CD1c-positive myeloid dendritic cell (primary cell): Measurements from ENCODE around the gene RFX7.

Experiments used
- DNase-seq: peaks from one replicate; pipeline ENCODE4 v3.0.0-alpha.2; 2016; ENCODE audit errors: extremely low spot score

RFX7 gene

DNA sequence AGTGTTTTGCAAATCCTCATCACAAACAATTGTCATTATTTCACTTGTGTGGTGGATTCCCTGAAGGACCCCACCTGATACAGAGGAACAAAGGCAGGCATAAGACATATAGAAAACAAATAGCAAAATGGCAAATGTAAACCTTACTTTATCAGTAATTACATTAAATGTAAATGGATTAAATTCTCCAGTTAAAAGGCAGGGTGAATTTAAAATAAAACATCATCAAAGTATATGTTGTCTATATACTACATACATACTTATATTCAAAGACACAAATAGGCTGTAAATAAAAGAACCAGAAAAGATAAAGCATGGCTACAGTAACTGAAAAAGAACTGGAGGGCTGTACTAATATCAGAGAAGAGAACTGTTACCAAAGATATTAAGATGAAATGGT lies 117.3 kb downstream of the RFX7 start:
- DNase-seq, result no peak

DNA sequence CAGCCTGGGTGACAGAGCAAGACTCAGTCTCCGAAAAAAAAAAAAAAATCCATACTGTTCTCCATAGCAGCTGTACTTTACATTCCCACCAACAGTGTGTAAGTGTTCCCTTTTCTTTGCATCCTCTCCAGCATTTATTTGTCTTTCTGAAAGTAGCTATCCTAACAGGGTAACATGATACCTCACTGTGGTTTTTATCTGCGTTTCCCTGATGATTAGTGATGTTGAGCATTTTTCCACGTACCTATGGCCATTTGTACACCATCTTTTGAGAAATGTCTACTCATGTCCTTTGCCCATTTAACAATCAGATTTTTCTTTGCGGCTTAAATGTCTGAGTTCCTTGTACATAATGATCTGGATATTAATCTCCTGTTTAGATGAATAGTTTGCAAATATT lies 119.3 kb downstream of the RFX7 start:
- no peak for DNase-seq

DNA sequence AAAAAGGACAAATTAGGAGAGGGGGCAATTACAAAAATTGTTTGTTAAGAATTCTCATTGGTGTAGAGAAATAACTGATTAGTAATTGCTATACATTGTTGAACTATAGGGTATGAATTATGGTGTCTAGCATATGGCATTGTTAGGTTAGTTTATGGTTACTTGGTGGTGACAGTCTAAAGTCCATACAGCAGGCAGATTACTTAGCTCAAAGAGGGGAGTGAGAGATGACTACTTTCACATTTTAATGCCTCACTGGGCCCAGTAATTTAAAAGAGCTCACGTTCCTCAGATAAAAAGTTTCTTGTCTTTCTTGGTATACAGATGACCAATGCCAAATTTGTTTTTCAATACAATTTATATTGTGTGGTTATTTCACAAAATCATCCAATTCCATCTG lies 137.8 kb downstream of the RFX7 start:
- no peak for DNase-seq

DNA sequence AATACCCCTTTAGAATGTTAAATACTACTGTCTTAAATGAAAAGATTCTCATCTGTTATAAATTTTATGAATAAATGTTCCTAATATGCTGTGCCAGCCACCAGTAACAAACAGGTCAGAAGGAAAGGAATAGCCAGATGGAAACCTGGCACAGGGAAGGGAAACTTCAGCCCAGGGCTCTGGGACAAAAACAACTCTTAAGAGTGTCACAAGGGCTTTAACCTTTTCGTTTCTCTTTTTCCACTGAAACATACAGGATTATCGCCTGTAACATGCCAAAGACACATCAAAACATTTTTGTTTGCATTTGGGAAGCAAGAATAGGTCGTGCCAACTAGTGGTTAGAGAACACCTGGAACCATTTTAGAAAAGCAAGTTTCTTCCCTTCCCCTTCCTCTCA lies 141.2 kb downstream of the RFX7 start:
- no peak for DNase-seq

DNA sequence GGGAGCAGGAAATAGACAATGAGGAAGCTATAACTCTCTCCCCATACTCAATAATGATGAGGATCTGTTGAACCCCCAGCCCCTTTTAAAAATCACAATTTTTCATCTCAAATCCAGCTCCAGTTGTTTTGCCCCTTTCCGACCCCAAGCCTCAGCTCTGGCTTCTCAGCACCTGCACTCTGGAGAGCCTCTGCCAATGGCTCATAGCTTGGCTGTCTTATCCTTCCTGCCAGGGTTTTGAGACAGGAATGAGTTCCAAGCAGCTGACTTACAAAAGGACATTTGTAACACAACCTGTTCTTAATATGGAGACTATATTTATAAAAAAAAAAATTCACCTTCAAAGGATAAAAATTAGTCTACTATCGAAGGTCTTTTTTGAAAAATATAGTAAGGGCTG lies 144.4 kb downstream of the RFX7 start:
- no peak for DNase-seq

DNA sequence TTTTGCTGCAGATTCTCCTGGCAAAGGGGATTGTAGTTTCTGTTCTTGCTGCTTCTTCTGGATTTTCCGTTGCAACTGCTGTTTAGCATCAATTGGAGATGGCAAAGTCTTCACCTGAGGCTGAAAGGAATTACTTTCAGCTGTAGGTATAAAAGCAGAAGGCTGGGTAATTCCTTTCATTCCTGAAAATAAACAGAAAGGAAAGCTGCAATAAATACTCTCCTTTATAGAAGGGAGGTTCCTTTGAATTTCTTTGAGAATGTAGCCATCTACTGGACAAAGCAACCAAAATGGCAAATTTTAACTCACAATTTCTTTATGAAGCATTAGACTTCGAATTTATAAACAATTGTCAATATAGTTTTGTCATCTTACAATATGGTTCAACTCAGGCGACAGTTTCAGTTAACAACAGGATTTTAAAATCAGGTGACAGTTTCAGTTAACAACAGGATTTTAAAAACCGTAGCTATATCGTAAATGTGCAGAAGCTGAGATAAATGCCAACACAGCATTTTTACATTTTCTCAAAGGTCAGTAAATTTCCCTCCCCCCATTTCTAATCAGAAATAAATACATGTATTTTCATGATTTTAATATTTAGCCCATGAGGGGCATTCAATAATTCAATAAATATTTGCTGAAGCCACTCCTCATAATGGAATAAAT lies 145.3 kb downstream of the RFX7 start:
- no peak for DNase-seq

DNA sequence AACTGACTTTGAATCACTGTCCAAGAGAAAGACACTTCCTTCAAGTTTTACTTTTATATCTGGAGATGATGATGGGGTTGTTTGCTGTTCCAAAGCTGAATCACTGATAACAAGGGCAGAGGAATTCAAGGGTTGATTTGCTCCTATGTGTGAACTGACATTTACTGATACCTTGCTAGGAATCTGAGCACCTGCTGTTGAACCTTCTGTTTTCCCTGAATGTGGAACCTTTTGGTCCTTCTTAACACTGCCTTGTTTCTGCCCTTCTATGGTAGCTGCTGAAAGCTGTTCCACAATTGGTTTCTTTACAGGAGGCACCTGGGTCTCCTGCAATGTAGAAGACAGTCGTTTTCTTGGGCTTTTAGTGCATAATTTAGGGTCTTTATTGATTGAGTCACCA lies 148.3 kb downstream of the RFX7 start:
- no peak for DNase-seq

DNA sequence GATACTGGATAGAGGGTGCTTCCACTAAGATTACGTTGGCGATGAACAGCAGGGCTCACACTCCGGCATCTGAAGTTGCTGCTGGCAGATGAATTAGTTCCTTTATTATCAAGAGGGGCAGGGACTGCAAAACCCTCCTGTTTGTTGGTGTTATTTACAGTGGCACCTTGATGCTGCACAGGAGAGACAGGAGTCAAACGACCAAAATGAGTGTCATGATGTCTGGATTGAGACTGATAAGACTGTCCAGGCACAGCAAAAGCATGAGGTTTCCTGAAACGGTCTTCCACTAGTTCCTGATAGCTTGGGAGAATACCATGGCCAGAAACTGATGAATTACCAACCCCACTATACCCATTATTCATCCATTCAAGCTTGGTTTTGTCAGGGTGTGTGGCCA lies 149.5 kb downstream of the RFX7 start:
- no peak for DNase-seq

DNA sequence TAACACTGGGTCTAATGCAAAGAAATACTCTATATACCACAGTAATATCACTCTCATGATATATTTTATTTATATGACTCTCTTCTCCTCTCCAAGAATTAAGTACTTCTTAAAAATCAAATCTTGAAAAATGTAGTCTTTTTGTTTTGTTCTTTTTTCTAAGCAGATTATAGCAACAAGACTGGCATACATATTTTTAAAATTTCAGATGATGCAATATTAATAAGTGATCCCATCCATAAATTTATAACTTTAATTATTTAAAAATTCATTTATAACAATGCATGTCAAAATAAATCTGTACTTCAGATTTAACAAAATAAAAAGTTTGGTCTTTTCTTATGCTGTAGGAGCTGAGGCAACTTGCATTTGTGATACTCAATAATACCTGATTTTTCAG lies 155.3 kb downstream of the RFX7 start:
- no peak for DNase-seq

DNA sequence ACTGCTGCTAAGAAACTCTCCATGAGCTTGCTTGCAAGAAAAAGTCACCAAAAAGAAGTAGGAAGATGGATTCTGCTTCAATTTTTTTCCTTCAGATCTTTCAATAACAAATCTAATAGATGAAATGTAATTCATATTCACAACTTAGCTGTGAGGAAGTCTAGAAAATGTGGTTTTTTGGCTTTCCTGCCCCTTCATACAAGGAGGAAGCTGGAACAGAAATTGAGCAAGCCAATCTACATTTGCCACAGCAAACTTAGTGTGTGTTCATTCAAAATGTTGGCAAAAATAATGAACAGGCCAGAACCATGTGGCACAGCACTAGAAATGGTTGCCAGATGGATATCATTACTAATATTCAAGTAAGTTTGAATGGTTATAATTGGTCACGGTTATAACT lies 157.1 kb downstream of the RFX7 start:
- no peak for DNase-seq

DNA sequence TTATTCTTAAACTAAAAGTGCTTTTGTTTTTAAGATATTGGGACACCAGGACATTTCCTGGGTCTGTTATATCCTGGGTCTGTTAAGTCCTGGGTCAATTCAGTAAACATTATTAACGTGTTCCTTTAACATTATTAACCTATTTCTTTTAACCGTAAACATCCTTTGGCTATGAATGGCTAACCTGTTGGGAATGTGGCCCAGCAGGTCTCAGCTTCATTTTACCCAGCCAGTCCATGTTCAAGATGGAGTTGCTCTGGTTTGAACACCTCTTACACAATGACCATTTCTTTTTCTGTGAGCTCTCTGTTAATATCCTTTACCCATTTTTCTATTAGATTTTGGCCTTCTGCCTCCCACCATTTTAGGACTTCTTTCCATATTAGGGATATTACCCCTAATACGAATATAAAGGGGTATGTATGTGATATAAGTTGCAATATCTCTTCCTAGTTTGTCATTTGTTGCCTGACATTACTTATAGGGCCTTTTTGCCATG lies 161.4 kb downstream of the RFX7 start:
- DNase-seq, result no peak

DNA sequence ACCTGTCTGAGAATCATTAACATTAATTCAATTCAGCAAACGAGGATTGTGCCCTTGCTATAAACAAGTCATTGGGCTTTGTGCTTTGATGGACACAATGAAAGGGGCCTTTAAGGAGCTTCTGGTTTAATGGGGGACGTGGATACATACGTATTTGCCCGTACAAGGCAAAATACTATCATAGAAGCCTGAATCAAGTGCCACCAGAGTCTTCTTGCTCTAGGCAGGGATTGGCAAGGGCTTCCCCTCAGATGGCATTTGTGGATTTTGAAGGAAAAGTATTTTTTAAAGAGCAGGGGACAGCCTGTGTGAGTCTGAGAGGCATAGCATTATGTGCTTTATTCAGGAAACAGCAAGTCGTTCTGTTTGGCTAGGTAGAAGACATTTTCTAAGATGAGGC lies 166.6 kb downstream of the RFX7 start:
- no peak for DNase-seq

DNA sequence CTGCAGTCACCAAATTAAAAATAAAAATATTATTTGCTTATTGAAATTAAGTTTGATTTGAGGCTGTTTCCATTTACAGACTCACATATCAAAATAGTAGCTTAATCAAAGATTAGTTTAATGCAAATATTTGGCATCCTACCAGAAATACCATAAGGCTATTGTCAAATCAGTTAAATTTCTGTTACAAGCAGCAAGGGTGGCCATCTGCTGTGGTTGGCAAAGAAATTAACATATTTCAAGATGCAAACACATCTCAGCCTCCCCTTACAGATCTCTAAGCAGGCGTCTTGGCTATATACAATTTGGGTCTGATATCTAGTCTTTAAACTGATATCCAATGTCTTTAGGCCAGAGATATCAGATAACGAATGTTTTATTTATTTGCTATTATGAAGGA lies 167.0 kb downstream of the RFX7 start:
- no peak for DNase-seq

DNA sequence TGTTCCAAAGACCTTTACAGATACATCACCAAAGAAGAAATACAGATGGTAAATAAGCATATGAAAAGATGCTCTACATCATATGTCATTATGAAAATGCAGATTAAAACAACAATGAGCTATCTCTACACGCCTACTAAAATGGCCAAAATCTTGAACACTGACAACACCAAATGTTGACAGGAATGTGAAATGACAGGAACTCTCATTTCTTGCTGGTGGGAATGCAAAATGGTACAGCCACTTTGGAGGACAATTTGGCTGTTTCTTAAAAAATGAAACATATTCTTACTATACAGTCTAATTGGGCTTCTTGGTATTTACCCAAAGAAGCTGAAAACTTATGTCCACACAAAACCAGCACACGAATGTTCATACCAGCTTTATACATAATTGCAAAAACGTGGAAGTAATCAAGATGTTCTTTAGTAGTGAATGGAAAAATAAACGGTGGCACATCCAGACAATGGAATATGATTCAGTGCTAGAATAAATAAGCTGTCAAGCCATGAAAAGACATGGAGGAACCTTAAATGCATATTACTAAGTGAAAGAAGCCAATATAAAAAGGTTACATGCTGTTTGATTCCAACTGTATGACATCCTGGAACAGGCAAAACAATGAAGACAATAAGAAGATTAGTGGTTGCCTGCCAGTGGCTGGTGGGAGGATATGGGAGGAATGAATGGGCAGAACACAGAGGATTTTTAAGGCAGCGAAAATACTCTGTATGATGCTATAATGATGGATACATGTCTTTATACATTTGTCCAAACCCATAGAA lies 169.0 kb downstream of the RFX7 start:
- DNase-seq, result no peak

DNA sequence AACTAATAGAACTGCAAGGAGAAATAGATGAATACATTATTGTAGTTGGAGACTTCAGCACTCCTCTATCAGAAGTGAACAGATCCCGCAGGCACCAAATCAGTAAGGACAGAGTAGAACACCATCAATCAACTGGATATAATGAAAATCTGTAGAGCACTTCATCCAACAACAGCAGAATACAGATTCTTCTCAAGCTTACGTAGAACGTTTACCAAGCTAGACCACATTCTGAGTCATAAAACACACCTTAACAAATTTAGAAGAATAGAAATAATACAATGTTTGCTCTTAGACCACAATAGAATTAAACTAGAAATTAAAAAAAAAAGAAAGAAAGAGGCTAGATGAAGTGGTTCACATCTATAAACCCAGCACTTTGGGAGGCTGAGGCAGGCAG lies 179.5 kb downstream of the RFX7 start:
- DNase-seq, result no peak

DNA sequence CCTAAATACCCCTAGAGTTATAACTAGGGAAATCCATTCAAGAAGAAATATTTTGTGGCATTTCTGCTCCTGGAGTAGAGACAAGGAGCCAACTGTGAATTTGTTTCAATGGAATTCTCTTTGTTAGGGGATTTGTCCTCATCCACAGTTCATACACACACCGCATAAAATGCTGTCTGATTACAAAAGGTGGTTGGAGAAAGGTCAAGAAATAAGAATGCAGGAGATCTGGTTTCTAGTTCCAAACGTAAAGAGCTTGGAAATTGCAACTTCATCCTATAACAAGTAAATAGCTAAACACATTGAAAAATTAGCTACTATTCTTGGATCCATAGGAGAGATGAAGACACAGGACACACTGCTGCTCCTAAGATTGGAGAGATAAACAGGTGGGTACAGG lies 184.0 kb downstream of the RFX7 start:
- no peak for DNase-seq

DNA sequence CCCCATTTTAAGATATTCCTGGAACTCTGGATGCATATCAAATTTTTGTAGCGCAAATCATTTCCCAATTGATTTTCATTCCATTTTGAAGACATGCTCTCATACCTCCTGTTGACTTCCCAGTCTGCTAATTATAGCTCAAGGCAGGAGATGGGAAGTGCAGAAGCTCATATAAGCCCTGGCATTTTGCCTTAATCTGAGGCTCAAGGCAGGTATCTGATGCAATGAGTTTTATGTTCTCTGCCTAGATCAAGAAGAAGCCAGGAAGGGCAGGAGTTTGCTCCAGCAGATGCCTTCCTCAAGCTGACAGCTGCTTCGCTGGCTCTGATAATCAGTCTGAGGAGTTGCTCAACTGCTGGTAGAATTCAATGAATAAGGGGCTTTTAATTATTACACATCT lies 184.7 kb downstream of the RFX7 start:
- DNase-seq, result no peak

DNA sequence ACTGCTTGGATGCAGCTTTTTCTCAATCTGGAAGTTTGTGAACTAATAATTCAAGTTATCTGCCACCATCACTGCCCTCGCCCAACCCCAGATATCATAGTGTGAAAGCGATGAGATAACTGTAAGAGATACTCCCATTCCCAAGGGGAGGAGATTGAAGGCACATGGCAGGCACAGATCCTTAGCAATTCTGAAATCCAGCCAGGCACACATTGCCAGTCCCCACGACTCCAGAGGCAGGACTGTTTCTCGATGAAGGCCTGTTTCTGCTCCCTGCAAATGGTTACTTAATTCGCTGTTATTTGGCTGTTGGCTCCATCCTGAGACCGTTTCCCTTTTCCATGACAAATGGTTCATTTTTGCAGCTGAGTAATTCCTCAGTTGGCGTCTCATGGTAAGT lies 187.1 kb downstream of the RFX7 start:
- no peak for DNase-seq

DNA sequence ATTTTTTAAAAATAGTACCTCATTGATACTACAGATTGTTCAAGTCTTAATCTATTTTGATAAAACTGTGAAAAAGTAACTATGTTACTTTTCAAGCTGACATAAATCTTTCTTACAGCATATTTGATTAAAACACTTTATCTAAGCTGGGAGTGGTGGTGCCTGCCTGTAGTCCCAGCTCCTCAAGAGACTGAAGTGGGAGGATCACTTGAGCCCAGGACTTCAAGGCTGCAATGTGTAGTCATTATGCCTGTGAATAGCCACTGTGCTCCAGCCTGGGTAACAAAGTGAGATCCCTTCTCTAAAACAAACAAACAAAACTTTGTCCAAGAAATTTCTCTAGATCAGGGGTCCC lies 190.7 kb downstream of the RFX7 start:
- DNase-seq, result no peak

DNA sequence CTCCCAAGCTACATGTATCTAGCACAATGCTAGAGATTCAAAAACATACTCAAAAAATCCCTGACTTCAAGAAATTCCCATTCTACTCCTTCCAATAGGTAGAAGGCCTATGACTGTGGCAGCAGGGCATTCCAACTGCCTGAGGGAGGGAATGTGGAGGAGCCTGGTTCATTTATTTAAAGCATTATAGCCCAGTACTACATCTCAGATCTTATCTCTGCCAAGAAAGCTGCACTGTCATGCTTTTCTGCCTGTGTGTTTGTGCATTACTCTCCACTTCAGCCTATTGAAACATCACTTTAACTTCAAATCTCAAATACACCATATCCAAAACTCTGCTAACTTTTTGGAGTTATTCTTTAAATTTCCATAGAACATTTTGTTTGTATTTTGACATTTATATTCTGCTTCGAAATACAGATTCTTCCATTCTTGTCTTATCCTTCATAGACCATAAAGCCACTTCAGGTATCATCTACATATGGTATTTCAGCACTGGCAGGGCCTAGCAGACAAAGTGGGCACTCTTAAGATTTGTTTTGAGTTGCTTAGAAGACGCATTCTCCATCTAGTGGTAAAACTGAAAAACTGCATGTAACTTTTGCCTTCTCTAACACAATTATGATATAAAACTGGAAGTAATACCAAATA lies 191.2 kb downstream of the RFX7 start:
- DNase-seq, result peak; percentile 39

DNA sequence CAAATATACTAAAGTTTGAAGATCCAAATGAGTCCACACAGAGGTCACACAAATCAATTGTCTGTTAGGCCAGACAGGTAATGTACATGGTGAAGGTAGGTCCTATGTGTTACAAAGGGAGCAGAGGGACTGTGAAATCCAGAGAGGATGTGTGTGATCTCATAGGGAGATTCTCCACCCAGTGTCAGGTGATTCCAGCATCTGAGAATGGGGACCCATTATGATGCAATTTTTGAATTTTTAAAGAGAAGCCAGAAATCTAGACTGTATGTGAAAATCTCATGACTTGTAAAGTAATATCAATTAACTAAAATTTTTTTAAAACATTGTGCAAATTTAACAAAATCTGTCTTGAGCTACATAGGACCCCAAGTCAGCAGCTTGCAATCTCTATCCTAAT lies 192.0 kb downstream of the RFX7 start:
- no peak for DNase-seq

DNA sequence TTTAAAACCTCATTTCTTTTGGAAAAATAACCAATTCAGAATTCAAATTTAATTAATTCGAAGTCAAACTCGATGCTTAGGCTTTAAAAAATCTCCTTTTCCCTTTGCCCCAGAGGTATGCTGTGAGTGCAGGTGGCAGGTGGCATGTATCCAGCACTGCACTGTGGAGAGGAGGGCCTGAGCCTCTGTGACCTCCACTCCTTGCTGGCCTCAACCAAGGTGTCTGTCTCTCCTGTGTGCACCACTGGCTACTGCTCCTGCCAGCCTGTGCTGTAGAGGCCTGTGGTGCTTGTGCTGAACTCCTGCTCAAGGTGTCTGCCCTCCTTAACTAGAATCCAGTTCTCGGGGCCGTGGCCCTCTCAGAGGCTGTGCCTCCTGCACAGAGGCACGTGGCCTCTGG lies 194.1 kb downstream of the RFX7 start:
- no peak for DNase-seq

DNA sequence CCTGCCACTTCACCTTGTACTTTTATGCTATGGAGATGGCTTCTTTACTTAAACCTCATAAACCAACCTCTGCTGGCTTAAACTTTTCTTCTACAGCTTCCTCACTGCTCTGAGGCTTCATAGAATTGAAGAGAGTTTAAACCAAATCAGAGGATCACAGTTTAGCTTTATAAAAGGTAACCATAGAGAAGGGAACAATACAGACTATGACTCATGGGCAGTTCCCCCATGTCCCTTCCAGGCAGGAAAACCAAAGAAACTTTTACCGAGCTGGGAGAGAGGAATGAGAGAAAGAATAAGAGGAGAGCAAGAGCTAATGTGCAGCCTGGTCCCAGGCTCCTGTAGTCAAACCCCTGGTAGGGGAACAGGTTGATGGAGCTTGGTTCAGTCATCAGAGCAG lies 196.3 kb downstream of the RFX7 start:
- no peak for DNase-seq
